Measurements from ENCODE around the gene LHCGR. TPM values are rescaled to one million over a fixed set of nuclear protein-coding genes. Genes with fewer than 3 reads are reported as not detected.
"Not testable (repeated sequence)": the region's sequence is repeated elsewhere in the genome, so short reads cannot be mapped to it uniquely, and the experiment has no call there.

Gene LHCGR
- total and polyA plus RNA-seq, 2 of the 13 experiments (the other 11 are each of a cell fraction or from before 2014, with no cell fraction given) = not detected

DNA sequence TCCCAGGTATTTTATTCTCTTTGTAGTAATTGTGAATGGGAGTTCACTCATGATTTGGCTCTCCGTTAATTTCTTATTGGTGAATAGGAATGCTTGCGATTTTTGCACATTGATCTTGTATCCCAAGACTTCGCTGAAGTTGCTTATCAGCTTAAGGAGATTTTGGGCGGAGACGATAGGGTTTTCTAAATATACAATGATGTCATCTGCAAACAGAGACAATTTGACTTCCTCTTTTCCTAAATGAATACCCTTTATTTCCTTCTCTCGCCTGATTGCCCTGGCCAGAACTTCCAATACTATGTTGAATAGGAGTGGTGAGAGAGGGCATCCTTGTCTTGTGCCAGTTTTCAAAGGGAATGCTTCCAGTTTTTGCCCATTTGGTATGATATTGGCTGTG, 51.9 kb downstream of the LHCGR start:
- FAIRE-seq; DNase-seq (ENCODE audit: low spot score); H3K36me3 ChIP-seq (replicated peaks in 1 of 2; ENCODE audit: control insufficient read depth in 1 of 2, insufficient read depth in 2 of 2, low read length in 2 of 2); H2AFZ ChIP-seq (ENCODE audit: low read length); H3K27ac ChIP-seq (ENCODE audit: extremely low read length, insufficient read depth, low read length); H3K4me1 ChIP-seq (ENCODE audit: insufficient read depth, low read length); ATAC-seq; H3K9ac ChIP-seq (ENCODE audit: insufficient read depth, low read depth, low read length); H3K9me3 ChIP-seq (ENCODE audit: low read length); H4K20me1 ChIP-seq (ENCODE audit: insufficient read depth, low read length); BruUV-seq (replicated peaks); H3K4me2 ChIP-seq (ENCODE audit: low read depth, low read length); in situ Hi-C loops (cut with HindIII; ENCODE audit: extremely low pct_ligation_motif_present, low pct_unique_long_range_greater_than_20kb); POLR2A ChIA-PET; H3K27me3 ChIP-seq (ENCODE audit: control insufficient read depth in 1 of 2, insufficient read depth in 2 of 2, low read length in 2 of 2); CTCF ChIA-PET (ENCODE audit: low intra/inter-chr PET ratio, low total read pairs); H3K4me3 ChIP-seq (replicated peaks in 1 of 3; ENCODE audit: insufficient read depth in 1 of 3, low read depth in 2 of 3, low read length in 3 of 3); H3K79me2 ChIP-seq (ENCODE audit: insufficient read depth, low read length); intact Hi-C loops (cut with micrococcal nuclease; ENCODE audit: unreplicated experiment); TF ChIP-seq ATF7 (CRISPR knock-in tag; IDR thresholded peaks at IDR 0.05): not testable (repeated sequence)
- peak; percentile 72 for TF ChIP-seq ATF7 (IDR thresholded peaks at IDR 0.05)
- WGBS (ENCODE audit: low lambda C conversion rate) = 39% methylated on average over 6 of the region's 6 CpGs

GRCh38 chr2:48699348-48699930, 56.1 kb downstream of the LHCGR start:
- no peak for ATAC-seq
- no peak overlapping the region for H3K4me3 ChIP-seq (replicated peaks in 1 of 3; ENCODE audit: insufficient read depth in 1 of 3, low read depth in 2 of 3, low read length in 3 of 3)
- no peaks in the 10 kb centered on the region for H3K79me2 ChIP-seq (ENCODE audit: insufficient read depth, low read length)
- no peaks in the 10 kb centered on the region for H3K9me3 ChIP-seq (ENCODE audit: low read length)
- intact Hi-C loops (cut with micrococcal nuclease; ENCODE audit: unreplicated experiment) = no loop called here
- no TSS peak for BruUV-seq (replicated peaks)
- FAIRE-seq = no peak
- POLR2A ChIA-PET = no interaction called here
- no peaks in the 10 kb centered on the region for H3K4me1 ChIP-seq (ENCODE audit: insufficient read depth, low read length)
- TF ChIP-seq MATR3 (CRISPR knock-in tag; IDR thresholded peaks at IDR 0.05) (no peak), ZFP37 (CRISPR knock-in tag; IDR thresholded peaks at IDR 0.05; ENCODE audit: borderline replicate concordance) (no peak), ZMYM2 (CRISPR knock-in tag; IDR thresholded peaks at IDR 0.05) (no peak), ZNF235 (CRISPR knock-in tag; IDR thresholded peaks at IDR 0.05; ENCODE audit: borderline replicate concordance) (no peak), SPEN (CRISPR knock-in tag; IDR thresholded peaks at IDR 0.05; ENCODE audit: low read depth) (no peak), ZNF547 (CRISPR knock-in tag; IDR thresholded peaks at IDR 0.05) (no peak)
- CTCF ChIA-PET (ENCODE audit: low intra/inter-chr PET ratio, low total read pairs) = no interaction called here
- no peak overlapping the region for H2AFZ ChIP-seq (ENCODE audit: low read length)
- H3K36me3 ChIP-seq (replicated peaks in 1 of 2; ENCODE audit: control insufficient read depth in 1 of 2, insufficient read depth in 2 of 2, low read length in 2 of 2) = no peaks in the 10 kb centered on the region
- H3K9ac ChIP-seq (ENCODE audit: insufficient read depth, low read depth, low read length) = no peak overlapping the region
- DNase-seq (ENCODE audit: low spot score) = no peak
- WGBS (ENCODE audit: low lambda C conversion rate) = 48% methylated on average over 2 of the region's 2 CpGs
- in situ Hi-C loops (cut with HindIII; ENCODE audit: extremely low pct_ligation_motif_present, low pct_unique_long_range_greater_than_20kb) = no loop called here
- H3K27me3 ChIP-seq (ENCODE audit: control insufficient read depth in 1 of 2, insufficient read depth in 2 of 2, low read length in 2 of 2) = no peaks in the 10 kb centered on the region
- H4K20me1 ChIP-seq (ENCODE audit: insufficient read depth, low read length) = no peaks in the 10 kb centered on the region
- H3K27ac ChIP-seq (ENCODE audit: extremely low read length, insufficient read depth, low read length) = no peak overlapping the region
- H3K4me2 ChIP-seq (ENCODE audit: low read depth, low read length) = no peak overlapping the region

All from HepG2 (cell line).